PC-9 (cell line): ENCODE results near the gene ORC3.

Experiments
- EZH2 ChIP-seq: fragments of 200-600 bp; sonication (generic); IDR thresholded peaks from 2 replicates; pipeline ENCODE4 v1.8.0; 2017; ENCODE audit warnings: antibody characterized with exemption, low read depth
- TF ChIP-seq, protein P1 (sequence below): fragments of 200-600 bp; sonication (generic); conservative IDR thresholded peaks from 2 replicates; pipeline ENCODE4 v1.6.1; 2017; ENCODE audit warnings: mixed run types, antibody characterized with exemption, mild to moderate bottlenecking, moderate library complexity

DNA sequence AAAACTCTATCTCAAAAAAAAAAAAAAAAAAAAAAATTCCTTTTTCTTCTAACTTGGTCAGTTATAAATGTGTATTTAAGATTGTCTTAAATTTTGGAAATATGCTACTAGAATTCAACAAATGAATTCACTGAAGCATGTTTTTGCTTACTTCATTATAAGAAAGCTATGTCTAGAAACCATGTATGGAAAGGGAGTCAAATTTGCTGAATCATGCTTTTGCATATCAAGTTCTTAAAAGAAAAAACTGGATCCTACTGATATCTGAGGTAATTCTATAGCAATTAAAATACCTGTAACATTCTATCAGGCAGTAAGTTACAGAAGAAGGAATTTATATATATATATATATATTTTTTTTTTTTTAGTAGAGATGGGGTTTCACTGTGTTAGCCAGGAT lies 84.4 kb downstream of the ORC3 start:
- TF ChIP-seq, protein P1, sequence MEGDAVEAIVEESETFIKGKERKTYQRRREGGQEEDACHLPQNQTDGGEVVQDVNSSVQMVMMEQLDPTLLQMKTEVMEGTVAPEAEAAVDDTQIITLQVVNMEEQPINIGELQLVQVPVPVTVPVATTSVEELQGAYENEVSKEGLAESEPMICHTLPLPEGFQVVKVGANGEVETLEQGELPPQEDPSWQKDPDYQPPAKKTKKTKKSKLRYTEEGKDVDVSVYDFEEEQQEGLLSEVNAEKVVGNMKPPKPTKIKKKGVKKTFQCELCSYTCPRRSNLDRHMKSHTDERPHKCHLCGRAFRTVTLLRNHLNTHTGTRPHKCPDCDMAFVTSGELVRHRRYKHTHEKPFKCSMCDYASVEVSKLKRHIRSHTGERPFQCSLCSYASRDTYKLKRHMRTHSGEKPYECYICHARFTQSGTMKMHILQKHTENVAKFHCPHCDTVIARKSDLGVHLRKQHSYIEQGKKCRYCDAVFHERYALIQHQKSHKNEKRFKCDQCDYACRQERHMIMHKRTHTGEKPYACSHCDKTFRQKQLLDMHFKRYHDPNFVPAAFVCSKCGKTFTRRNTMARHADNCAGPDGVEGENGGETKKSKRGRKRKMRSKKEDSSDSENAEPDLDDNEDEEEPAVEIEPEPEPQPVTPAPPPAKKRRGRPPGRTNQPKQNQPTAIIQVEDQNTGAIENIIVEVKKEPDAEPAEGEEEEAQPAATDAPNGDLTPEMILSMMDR = no peak
- TF ChIP-seq EZH2 = no peak
